Activated CD4-positive, CD25-positive, alpha-beta regulatory T cell treated with anti-CD3 and anti-CD28 coated beads, Interleukin-2, amount 50 U/mL, for 72 hours (primary cell): ENCODE data around the gene KCNJ11.

ENCODE experiments used
- DNase-seq: peaks from one replicate; pipeline ENCODE4 v3.0.0; 2021

KCNJ11 gene

GRCh38 chr11:17389211-17389956 lies 925 bp upstream of the KCNJ11 start:
- DNase-seq = peak; percentile 78

- DNase-seq = no peak
These were observed 648 bp downstream of the KCNJ11 start for GRCh38 chr11:17387811-17388210.

GRCh38 chr11:17387254-17387653 lies 1.2 kb downstream of the KCNJ11 start:
- no peak for DNase-seq

GRCh38 chr11:17386331-17387084 lies 2.0 kb downstream of the KCNJ11 start:
- DNase-seq = no peak

GRCh38 chr11:17385926-17386325 lies 2.5 kb downstream of the KCNJ11 start:
- DNase-seq = no peak

- no peak for DNase-seq
These were observed 3.0 kb downstream of the KCNJ11 start for GRCh38 chr11:17385492-17385891.

- DNase-seq = peak; percentile 77
These were observed 4.4 kb downstream of the KCNJ11 start for GRCh38 chr11:17384002-17384511.

- no peak for DNase-seq
These were observed 5.0 kb downstream of the KCNJ11 start for GRCh38 chr11:17383461-17383860.

- DNase-seq = no peak
These were observed 6.3 kb downstream of the KCNJ11 start for GRCh38 chr11:17382046-17382728.

- no peak for DNase-seq
These were observed 7.3 kb downstream of the KCNJ11 start for GRCh38 chr11:17381156-17381555.

- DNase-seq = no peak
These were observed 8.9 kb downstream of the KCNJ11 start for GRCh38 chr11:17379383-17380180.

GRCh38 chr11:17378655-17379054 lies 9.8 kb downstream of the KCNJ11 start:
- DNase-seq = no peak

- no peak for DNase-seq
These were observed 12.0 kb downstream of the KCNJ11 start for GRCh38 chr11:17376493-17376892.

GRCh38 chr11:17375547-17375946 lies 12.9 kb downstream of the KCNJ11 start:
- no peak for DNase-seq

- no peak for DNase-seq
These were observed 16.8 kb downstream of the KCNJ11 start for GRCh38 chr11:17371614-17372013.

GRCh38 chr11:17369684-17370243 lies 18.7 kb downstream of the KCNJ11 start:
- DNase-seq = no peak

GRCh38 chr11:17369094-17369493 lies 19.4 kb downstream of the KCNJ11 start:
- no peak for DNase-seq

- no peak for DNase-seq
These were observed 19.9 kb downstream of the KCNJ11 start for GRCh38 chr11:17368551-17368950.

- no peak for DNase-seq
These were observed 22.0 kb downstream of the KCNJ11 start for GRCh38 chr11:17366495-17366894.

GRCh38 chr11:17354601-17354991 lies 33.9 kb downstream of the KCNJ11 start:
- DNase-seq = peak; percentile 45

- no peak for DNase-seq
These were observed 34.4 kb downstream of the KCNJ11 start for GRCh38 chr11:17353821-17354600.
